22Rv1 (cell line): ENCODE results near the gene NBPF6.
"Not testable (repeated sequence)": the region's sequence is repeated elsewhere in the genome, so short reads cannot be mapped to it uniquely, and the experiment has no call there.

Source experiments
- ZFX ChIP-seq: fragments of 450-650 bp; IDR thresholded peaks from 2 replicates; pipeline ENCODE4 v1.6.1; 2017; ENCODE audit warnings: antibody characterized with exemption, borderline replicate concordance
- TF ChIP-seq, protein P1 (sequence below): fragments of 450-650 bp; IDR thresholded peaks from 2 replicates; pipeline ENCODE4 v1.5.1; 2017; ENCODE audit warnings: mild to moderate bottlenecking

DNA sequence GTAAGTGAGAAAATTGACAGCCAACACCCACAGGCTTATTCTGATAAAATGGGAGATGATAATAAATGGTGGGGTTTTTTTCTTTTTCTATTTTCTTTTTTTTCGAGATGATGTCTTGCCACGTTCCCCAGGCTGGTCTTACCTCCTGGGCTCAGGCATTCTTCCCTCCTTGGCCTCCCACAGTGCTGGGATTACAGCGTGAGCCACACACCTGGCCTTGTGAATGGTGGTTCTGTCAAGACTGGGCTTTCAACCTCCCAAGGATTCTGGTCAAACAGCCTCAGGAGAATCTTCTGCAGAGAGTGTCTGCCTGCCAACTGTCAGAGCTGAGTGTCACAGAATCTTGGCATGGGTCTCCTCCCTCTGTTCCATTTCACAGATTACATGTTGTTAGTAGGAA, 16.7 kb upstream of the NBPF6 start:
- TF ChIP-seq, protein P1, sequence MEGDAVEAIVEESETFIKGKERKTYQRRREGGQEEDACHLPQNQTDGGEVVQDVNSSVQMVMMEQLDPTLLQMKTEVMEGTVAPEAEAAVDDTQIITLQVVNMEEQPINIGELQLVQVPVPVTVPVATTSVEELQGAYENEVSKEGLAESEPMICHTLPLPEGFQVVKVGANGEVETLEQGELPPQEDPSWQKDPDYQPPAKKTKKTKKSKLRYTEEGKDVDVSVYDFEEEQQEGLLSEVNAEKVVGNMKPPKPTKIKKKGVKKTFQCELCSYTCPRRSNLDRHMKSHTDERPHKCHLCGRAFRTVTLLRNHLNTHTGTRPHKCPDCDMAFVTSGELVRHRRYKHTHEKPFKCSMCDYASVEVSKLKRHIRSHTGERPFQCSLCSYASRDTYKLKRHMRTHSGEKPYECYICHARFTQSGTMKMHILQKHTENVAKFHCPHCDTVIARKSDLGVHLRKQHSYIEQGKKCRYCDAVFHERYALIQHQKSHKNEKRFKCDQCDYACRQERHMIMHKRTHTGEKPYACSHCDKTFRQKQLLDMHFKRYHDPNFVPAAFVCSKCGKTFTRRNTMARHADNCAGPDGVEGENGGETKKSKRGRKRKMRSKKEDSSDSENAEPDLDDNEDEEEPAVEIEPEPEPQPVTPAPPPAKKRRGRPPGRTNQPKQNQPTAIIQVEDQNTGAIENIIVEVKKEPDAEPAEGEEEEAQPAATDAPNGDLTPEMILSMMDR, result not testable (repeated sequence)
- TF ChIP-seq ZFX, result not testable (repeated sequence)
